K562 (cell line): ENCODE data around the gene GABARAP. TPM values are rescaled to one million over a fixed set of nuclear protein-coding genes. Genes with fewer than 3 reads are reported as not detected.

Experiments used
- CBFB ChIP-seq: sonication (generic); formaldehyde crosslinking; IDR thresholded peaks from 2 replicates; pipeline ENCODE4 v1.4.0; 2020; ENCODE audit warnings: mild to moderate bottlenecking, missing genetic modification reagents
- CHD2 ChIP-seq: IDR thresholded peaks from 2 replicates; pipeline ENCODE4 v1.6.1; 2011; ENCODE audit warnings: low read depth, low read length
- COPS2 ChIP-seq: fragments of 450-650 bp; conservative IDR thresholded peaks from 2 replicates; pipeline ENCODE4 v1.6.1; 2016; ENCODE audit warnings: mild to moderate bottlenecking, moderate library complexity
- CUX1 ChIP-seq: fragments of 200-800 bp; sonication (Bioruptor generic); IDR thresholded peaks from 2 replicates; pipeline ENCODE4 v1.6.1; 2016; ENCODE audit warnings: missing genetic modification characterization, missing compliant biosample characterization
- FOXK1 ChIP-seq: sonication (generic); formaldehyde crosslinking; IDR thresholded peaks from 2 replicates; pipeline ENCODE4 v1.8.0; 2022; ENCODE audit warnings: missing genetic modification reagents, mild to moderate bottlenecking, borderline replicate concordance
- HSF4 ChIP-seq: fragments of 250-450 bp; sonication (Bioruptor Pico); IDR thresholded peaks from 2 replicates; pipeline ENCODE4 v2.1.2; 2022; ENCODE audit warnings: mild to moderate bottlenecking, moderate library complexity, borderline replicate concordance
- KLF10 ChIP-seq: fragments of 250-450 bp; sonication (Bioruptor Pico); IDR thresholded peaks from 2 replicates; pipeline ENCODE4 v1.6.1; 2021; ENCODE audit warnings: matching md5 sums
- MBD1 ChIP-seq: fragments of 250-450 bp; sonication (Bioruptor Pico); IDR thresholded peaks from 2 replicates; pipeline ENCODE4 v1.8.0; 2022; ENCODE audit warnings: inconsistent platforms
- MCM5 ChIP-seq: fragments of 450-650 bp; IDR thresholded peaks from 2 replicates; pipeline ENCODE4 v1.6.1; 2016; ENCODE audit warnings: low read depth
- PBX2 ChIP-seq, 2 experiments: IDR thresholded peaks in 1 of 2; conservative IDR thresholded peaks in 1 of 2; 2 replicates each; pipeline ENCODE4 v1.6.1; 2016; ENCODE audit warnings: low read depth in 2 of 2, mild to moderate bottlenecking in 1 of 2, missing compliant biosample characterization in 1 of 2, missing genetic modification characterization in 1 of 2, moderate library complexity in 1 of 2
- POLR3G ChIP-seq: IDR thresholded peaks from 2 replicates; pipeline ENCODE4 v1.6.1; 2011; ENCODE audit not compliant: insufficient read length, insufficient replicate concordance; ENCODE audit errors: extremely low read depth
- RBBP5 ChIP-seq: fragments of 200-600 bp; sonication (generic); IDR thresholded peaks from 2 replicates; pipeline ENCODE4 v1.6.1; 2012; ENCODE audit warnings: borderline replicate concordance, mild to moderate bottlenecking, low read length, control low read depth, inconsistent platforms; ENCODE audit not compliant: insufficient read depth, poor library complexity, severe bottlenecking
- SPI1 ChIP-seq: IDR thresholded peaks from 2 replicates; pipeline ENCODE4 v1.6.1; 2011; ENCODE audit warnings: low read depth, low read length, control low read depth, borderline replicate concordance
- TAF15 ChIP-seq: fragments of 200-400 bp; formaldehyde crosslinking; IDR thresholded peaks from 2 replicates; pipeline ENCODE4 v1.6.1; 2017; ENCODE audit warnings: mild to moderate bottlenecking, low read depth, low read length, moderate library complexity
- ZNF184 ChIP-seq: sonication (generic); formaldehyde crosslinking; IDR thresholded peaks from 2 replicates; pipeline ENCODE4 v1.5.0; 2020; ENCODE audit warnings: missing genetic modification reagents
- ZNF76 ChIP-seq: fragments of 250-450 bp; sonication (Bioruptor Pico); IDR thresholded peaks from 2 replicates; pipeline ENCODE4 v1.4.0; 2020; ENCODE audit warnings: mild to moderate bottlenecking, moderate library complexity, borderline replicate concordance
- ZNF830 ChIP-seq: fragments of 250-450 bp; sonication (Bioruptor Pico); IDR thresholded peaks from 2 replicates; pipeline ENCODE4 v1.5.0; 2021; ENCODE audit warnings: mild to moderate bottlenecking
- polyA plus RNA-seq, 8 experiments: library from polyadenylated mRNA; depleted of rRNA in 4 of 8; stranded (reverse) in 5 of 8; unstranded in 3 of 8; fragments of >200 nt; fragmentation: Nextera tagmentation in 2 of 8; fragmentation: Illumina TruSeq in 1 of 8; extraction: Ambion mirVana in 2 of 8; extraction: Trizol in 1 of 8; gene quantifications; 2 replicates each; pipeline versions ENCODE4 v1.2.1 to v1.2.3, GENCODE V29; 2011 to 2014; ENCODE audit warnings: inconsistent platforms in 1 of 8, missing spikeins in 1 of 8
- total RNA-seq, 7 experiments: library from RNA; depleted of rRNA in 6 of 7; stranded (reverse); fragments of >200 nt in 6 of 7; fragmentation: Illumina TruSeq in 2 of 7; extraction: Trizol in 2 of 7; gene quantifications; 2 replicates each; pipeline versions ENCODE4 v1.2.1 to v1.2.3, GENCODE V29; 2011 to 2021; ENCODE audit warnings: low replicate concordance in 1 of 7

Gene GABARAP
- total and polyA plus RNA-seq, 9 of the 15 experiments (the other 6 are each of a cell fraction or from before 2014, with no cell fraction given): 47.5 to 373 (median 152) TPM

- TF ChIP-seq PBX2 (CRISPR knock-in tag; IDR thresholded peaks at IDR 0.05; ENCODE audit: low read depth): no peak
- no peak for TF ChIP-seq PBX2 (tag; conservative IDR thresholded peaks at IDR 0.05; ENCODE audit: low read depth)
- peak; percentile 98; the same call in 1 of the 2 replicates for TF ChIP-seq TAF15
- no peak for TF ChIP-seq RBBP5
- no peak for TF ChIP-seq FOXK1
- TF ChIP-seq CUX1 (CRISPR knock-in tag): no peak
- no peak for TF ChIP-seq POLR3G
- no peak for TF ChIP-seq KLF10 (CRISPR knock-in tag)
- no peak for TF ChIP-seq COPS2
- TF ChIP-seq SPI1: peak; percentile 91
- TF ChIP-seq CBFB: no peak
- peak; percentile 16; the same call in 1 of the 2 replicates for TF ChIP-seq CHD2
- TF ChIP-seq MCM5: no peak
- no peak for TF ChIP-seq ZNF76 (CRISPR knock-in tag)
- TF ChIP-seq ZNF830: no peak
- no peak for TF ChIP-seq ZNF184 (CRISPR knock-in tag)
- TF ChIP-seq HSF4 (CRISPR knock-in tag): no peak
- TF ChIP-seq MBD1 (CRISPR knock-in tag): no peak
Observed at GRCh38 chr17:7241783-7242716, at the start of gene GABARAP (continued).
